Sigmoid colon (tissue), 4 donors: ENCODE data around the gene DGKE.

Source experiments
- POLR2AphosphoS5 ChIP-seq, 4 donors: sonication (generic); formaldehyde crosslinking; IDR thresholded peaks; one replicate each; pipeline ENCODE4 v1.6.1; 2017; ENCODE audit warnings: antibody characterized with exemption in 4 of 4
- TF ChIP-seq, protein P1 (sequence below), 4 experiments: fragments of 450-650 bp in 3 of 4; fragments of 200-600 bp in 1 of 4; IDR thresholded peaks; one replicate each; pipeline ENCODE4 v1.5.1; 2016 to 2019; ENCODE audit warnings: antibody characterized with exemption in 4 of 4, mild to moderate bottlenecking in 3 of 4, moderate library complexity in 2 of 4

DNA sequence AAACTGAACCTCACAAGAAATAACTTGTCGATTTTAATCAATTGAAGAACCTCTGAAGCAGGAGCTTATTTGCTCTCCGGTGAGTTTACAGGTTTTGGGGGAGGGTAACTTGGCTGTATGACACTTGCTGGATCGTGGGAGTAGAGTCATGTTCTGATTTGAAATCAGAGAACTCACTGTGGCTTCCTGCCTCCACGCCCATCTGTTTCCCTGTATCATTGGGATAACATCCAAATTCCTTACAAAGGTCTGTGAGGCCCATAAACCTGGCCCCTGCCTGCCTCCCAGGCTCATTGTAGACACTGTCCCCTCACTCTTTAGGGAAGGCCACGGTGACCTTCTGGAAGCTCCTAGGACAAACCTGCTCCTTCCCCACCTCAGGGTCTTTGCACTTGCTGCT lies 48.5 kb upstream of the DGKE start:
- TF ChIP-seq, protein P1, sequence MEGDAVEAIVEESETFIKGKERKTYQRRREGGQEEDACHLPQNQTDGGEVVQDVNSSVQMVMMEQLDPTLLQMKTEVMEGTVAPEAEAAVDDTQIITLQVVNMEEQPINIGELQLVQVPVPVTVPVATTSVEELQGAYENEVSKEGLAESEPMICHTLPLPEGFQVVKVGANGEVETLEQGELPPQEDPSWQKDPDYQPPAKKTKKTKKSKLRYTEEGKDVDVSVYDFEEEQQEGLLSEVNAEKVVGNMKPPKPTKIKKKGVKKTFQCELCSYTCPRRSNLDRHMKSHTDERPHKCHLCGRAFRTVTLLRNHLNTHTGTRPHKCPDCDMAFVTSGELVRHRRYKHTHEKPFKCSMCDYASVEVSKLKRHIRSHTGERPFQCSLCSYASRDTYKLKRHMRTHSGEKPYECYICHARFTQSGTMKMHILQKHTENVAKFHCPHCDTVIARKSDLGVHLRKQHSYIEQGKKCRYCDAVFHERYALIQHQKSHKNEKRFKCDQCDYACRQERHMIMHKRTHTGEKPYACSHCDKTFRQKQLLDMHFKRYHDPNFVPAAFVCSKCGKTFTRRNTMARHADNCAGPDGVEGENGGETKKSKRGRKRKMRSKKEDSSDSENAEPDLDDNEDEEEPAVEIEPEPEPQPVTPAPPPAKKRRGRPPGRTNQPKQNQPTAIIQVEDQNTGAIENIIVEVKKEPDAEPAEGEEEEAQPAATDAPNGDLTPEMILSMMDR (IDR thresholded peaks at IDR 0.05), result no peak
- no peak for TF ChIP-seq POLR2AphosphoS5 (IDR thresholded peaks at IDR 0.05)
